MM.1S (cell line): ENCODE measurements around the gene PRKCB.
"Not testable (repeated sequence)": the region's sequence is repeated elsewhere in the genome, so short reads cannot be mapped to it uniquely, and the experiment has no call there.

Experiments used
- DNase-seq: peaks from one replicate; pipeline ENCODE4 v3.0.0-alpha.2; 2015
- H2AFZ ChIP-seq: fragments of 300-600 bp; sonication (generic); 2 replicates; pipeline ENCODE4 v1.6.0; 2016; ENCODE audit warnings: antibody characterized with exemption, low read length
- H3F3A ChIP-seq: fragments of 300-600 bp; sonication (generic); 2 replicates; pipeline ENCODE4 v1.6.1; 2016; ENCODE audit warnings: mild to moderate bottlenecking, antibody characterized with exemption, low read length, moderate library complexity, mixed read lengths; ENCODE audit not compliant: insufficient read depth
- H3K27ac ChIP-seq: fragments of 300-600 bp; sonication (generic); 2 replicates; pipeline ENCODE4 v1.5.1; 2016; ENCODE audit warnings: mild to moderate bottlenecking, low read length
- H3K27me3 ChIP-seq: fragments of 300-600 bp; sonication (generic); replicated peaks from 2 replicates; pipeline ENCODE4 v1.6.0; 2016; ENCODE audit warnings: low read length; ENCODE audit not compliant: insufficient read depth
- H3K36me3 ChIP-seq: fragments of 300-600 bp; sonication (generic); replicated peaks from 2 replicates; pipeline ENCODE4 v1.6.1; 2016; ENCODE audit warnings: mild to moderate bottlenecking, low read length, mixed read lengths; ENCODE audit not compliant: insufficient read depth
- H3K4me1 ChIP-seq: fragments of 300-600 bp; sonication (generic); 2 replicates; pipeline ENCODE4 v1.6.1; 2016; ENCODE audit warnings: low read length, mixed read lengths
- H3K4me2 ChIP-seq: fragments of 300-600 bp; sonication (generic); 2 replicates; pipeline ENCODE4 v1.6.0; 2016; ENCODE audit warnings: low read depth, low read length
- H3K4me3 ChIP-seq: fragments of 300-600 bp; sonication (generic); 2 replicates; pipeline ENCODE4 v1.5.1; 2016; ENCODE audit warnings: low read length, mixed read lengths
- H3K79me2 ChIP-seq: fragments of 300-600 bp; sonication (generic); 2 replicates; pipeline ENCODE4 v1.6.1; 2016; ENCODE audit warnings: mixed run types, low read length, mixed read lengths
- H3K9ac ChIP-seq: fragments of 300-600 bp; sonication (generic); 2 replicates; pipeline ENCODE4 v1.6.1; 2016; ENCODE audit warnings: low read length, mixed read lengths
- H3K9me2 ChIP-seq: fragments of 300-600 bp; sonication (generic); replicated peaks from 2 replicates; pipeline ENCODE4 v1.6.1; 2016; ENCODE audit warnings: mild to moderate bottlenecking, low read length, mixed read lengths; ENCODE audit not compliant: insufficient read depth
- H3K9me3 ChIP-seq: fragments of 300-600 bp; sonication (generic); replicated peaks from 2 replicates; pipeline ENCODE4 v1.6.1; 2016; ENCODE audit warnings: mild to moderate bottlenecking, low read length, mixed read lengths; ENCODE audit not compliant: insufficient read depth
- H4K20me1 ChIP-seq: fragments of 300-600 bp; sonication (generic); 2 replicates; pipeline ENCODE4 v1.6.1; 2016; ENCODE audit warnings: mild to moderate bottlenecking, low read length, moderate library complexity, mixed read lengths; ENCODE audit not compliant: insufficient read depth
- EZH2 ChIP-seq: fragments of 300-600 bp; sonication (generic); optimal IDR thresholded peaks from 2 replicates; pipeline ENCODE3; 2017; ENCODE audit warnings: low read depth, mild to moderate bottlenecking, antibody characterized with exemption, low read length, mixed read lengths
- EZH2phosphoT487 ChIP-seq: fragments of 300-600 bp; sonication (generic); IDR thresholded peaks from 2 replicates; pipeline ENCODE4 v1.6.1; 2018; ENCODE audit warnings: antibody characterized with exemption, low read length
- TF ChIP-seq, protein P1 (sequence below): fragments of 300-600 bp; sonication (generic); IDR thresholded peaks from 2 replicates; pipeline ENCODE4 v1.5.1; 2016; ENCODE audit warnings: antibody characterized with exemption, low read length, mixed read lengths

The PRKCB gene

DNA sequence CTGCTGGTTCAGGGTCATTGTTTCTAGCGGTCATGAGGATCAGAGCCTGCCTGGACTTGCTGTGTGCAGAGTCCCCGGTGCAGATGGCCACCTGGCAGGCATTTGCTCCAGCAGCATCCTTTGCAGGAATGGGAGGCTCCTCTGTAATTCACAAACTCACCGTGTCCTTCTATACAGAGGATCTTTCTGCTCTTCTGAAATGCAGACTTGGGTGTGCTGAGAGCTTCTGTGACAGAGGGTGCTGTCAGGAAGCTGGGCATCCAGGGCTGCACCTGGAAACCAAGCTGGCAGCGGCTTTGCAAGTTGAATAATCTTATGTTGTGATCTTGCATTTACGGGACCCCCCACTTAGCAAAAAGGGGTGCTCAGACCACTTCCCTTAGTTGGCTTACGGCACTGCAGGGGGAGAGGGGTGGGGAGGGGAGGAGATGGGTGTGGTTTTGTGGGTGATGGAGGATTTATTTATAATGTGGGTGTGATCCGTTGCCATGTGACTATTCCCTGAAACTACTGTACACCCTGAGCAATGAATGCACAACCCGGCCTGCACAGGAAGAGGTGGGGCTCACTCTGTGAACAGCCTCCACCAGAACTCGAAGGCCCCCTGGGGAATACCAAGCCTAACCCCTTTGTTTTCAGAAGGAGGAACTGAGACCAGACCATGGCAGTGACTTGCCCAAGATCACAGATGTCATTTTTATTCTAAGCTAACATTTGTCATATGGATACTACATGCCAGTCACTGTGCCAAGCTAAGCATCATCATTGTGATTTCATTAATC, 178.3 kb downstream of the PRKCB start:
- H3K9ac ChIP-seq, result no peak overlapping the region; the same call in 1 of the 2 replicates
- peak overlapping the region; percentile 85 for H2AFZ ChIP-seq
- H3K27me3 ChIP-seq, result no peaks in the 10 kb centered on the region
- no peaks in the 10 kb centered on the region for H3K79me2 ChIP-seq
- DNase-seq, result peak; percentile 83
- peak overlapping the region; percentile 33 for H3K4me3 ChIP-seq
- peak overlapping the region; percentile 73; the same call in 1 of the 2 replicates for H3K27ac ChIP-seq
- no peaks in the 10 kb centered on the region for H3K36me3 ChIP-seq
- H3K4me1 ChIP-seq, result peaks cover 24% of the 10 kb centered on the region
- no peaks in the 10 kb centered on the region for H3K9me2 ChIP-seq
- H4K20me1 ChIP-seq, result no peaks in the 10 kb centered on the region
- peaks cover 8% of the 10 kb centered on the region for H3F3A ChIP-seq
- peak overlapping the region; percentile 61 for H3K4me2 ChIP-seq
- no peaks in the 10 kb centered on the region for H3K9me3 ChIP-seq
- TF ChIP-seq, protein P1, sequence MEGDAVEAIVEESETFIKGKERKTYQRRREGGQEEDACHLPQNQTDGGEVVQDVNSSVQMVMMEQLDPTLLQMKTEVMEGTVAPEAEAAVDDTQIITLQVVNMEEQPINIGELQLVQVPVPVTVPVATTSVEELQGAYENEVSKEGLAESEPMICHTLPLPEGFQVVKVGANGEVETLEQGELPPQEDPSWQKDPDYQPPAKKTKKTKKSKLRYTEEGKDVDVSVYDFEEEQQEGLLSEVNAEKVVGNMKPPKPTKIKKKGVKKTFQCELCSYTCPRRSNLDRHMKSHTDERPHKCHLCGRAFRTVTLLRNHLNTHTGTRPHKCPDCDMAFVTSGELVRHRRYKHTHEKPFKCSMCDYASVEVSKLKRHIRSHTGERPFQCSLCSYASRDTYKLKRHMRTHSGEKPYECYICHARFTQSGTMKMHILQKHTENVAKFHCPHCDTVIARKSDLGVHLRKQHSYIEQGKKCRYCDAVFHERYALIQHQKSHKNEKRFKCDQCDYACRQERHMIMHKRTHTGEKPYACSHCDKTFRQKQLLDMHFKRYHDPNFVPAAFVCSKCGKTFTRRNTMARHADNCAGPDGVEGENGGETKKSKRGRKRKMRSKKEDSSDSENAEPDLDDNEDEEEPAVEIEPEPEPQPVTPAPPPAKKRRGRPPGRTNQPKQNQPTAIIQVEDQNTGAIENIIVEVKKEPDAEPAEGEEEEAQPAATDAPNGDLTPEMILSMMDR, result no peak
- TF ChIP-seq EZH2 (no peak), EZH2phosphoT487 (no peak)

DNA sequence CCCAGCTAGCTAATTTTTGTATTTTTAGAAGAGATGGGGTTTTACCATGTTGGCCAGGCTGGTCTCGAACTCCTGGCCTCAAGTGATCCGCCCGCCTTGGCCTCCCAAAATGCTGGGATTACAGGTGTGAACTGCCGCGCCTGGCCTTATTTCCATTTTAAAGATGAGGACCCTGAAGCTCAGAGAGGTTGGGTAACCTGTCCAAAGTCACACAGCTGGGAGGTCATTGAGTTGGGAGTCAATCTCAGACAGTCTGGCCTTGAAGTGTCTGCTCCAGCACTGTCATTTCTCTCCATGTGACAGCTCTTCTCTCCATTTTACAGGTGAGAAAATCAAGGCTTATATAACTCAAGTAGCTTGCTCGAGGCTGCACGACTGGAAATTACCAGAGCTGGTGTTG, 179.2 kb downstream of the PRKCB start:
- not testable (repeated sequence) for H3K9ac ChIP-seq, H3K27me3 ChIP-seq, H3K4me3 ChIP-seq, H3F3A ChIP-seq, H4K20me1 ChIP-seq, H3K79me2 ChIP-seq, H2AFZ ChIP-seq, H3K36me3 ChIP-seq, DNase-seq, H3K4me2 ChIP-seq, H3K9me3 ChIP-seq, H3K9me2 ChIP-seq
- Histone ChIP-seq H3K4me1 (peaks cover 26% of the 10 kb centered on the region), H3K27ac (peak overlapping the region; percentile 73; the same call in 1 of the 2 replicates)

GRCh38 chr16:24015923-24016322, 180.1 kb downstream of the PRKCB start:
- Histone ChIP-seq H3K27ac (no peak overlapping the region), H3K9me3 (no peaks in the 10 kb centered on the region), H3K9ac (no peak overlapping the region), H3K36me3 (no peaks in the 10 kb centered on the region), H3K27me3 (no peaks in the 10 kb centered on the region), H3K4me2 (no peak overlapping the region), H3K9me2 (no peaks in the 10 kb centered on the region), H3F3A (peaks cover 8% of the 10 kb centered on the region), H4K20me1 (no peaks in the 10 kb centered on the region), H3K4me3 (no peak overlapping the region), H2AFZ (no peak overlapping the region), H3K79me2 (no peaks in the 10 kb centered on the region), H3K4me1 (peaks cover 29% of the 10 kb centered on the region)
- DNase-seq, result no peak
- TF ChIP-seq EZH2phosphoT487 (no peak), EZH2 (no peak)
- TF ChIP-seq, protein P1, result no peak

DNA sequence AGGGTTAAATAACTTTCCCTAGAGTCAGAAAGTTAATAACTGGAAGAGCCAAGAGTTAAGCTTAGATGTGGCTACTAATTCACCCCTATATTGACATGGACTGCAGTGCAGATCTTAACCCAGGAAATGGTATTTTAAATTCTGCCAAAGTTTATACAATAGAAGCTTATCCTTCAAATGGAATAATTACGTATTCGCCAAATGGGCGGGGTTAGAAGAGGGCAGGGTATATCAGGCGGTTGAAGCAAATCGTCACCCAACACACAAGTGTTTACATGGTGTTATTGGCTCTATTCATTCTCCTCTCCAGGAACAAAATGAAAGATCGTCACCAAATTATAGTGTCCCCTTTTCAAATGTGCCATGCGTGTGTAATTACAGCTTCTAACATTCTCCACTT, 182.7 kb downstream of the PRKCB start:
- TF ChIP-seq EZH2phosphoT487 (no peak), EZH2 (no peak)
- TF ChIP-seq, protein P1, result no peak
- Histone ChIP-seq H3K79me2 (no peaks in the 10 kb centered on the region), H3K4me2 (no peak overlapping the region), H4K20me1 (no peaks in the 10 kb centered on the region), H3K9me3 (no peaks in the 10 kb centered on the region), H3K4me3 (no peak overlapping the region), H3K9ac (no peak overlapping the region), H3K9me2 (no peaks in the 10 kb centered on the region), H3K4me1 (peaks cover 24% of the 10 kb centered on the region), H3K27ac (no peak overlapping the region), H3K27me3 (no peaks in the 10 kb centered on the region), H3F3A (peaks cover 8% of the 10 kb centered on the region), H2AFZ (no peak overlapping the region), H3K36me3 (no peaks in the 10 kb centered on the region)
- DNase-seq, result no peak
